A549 (cell line): Measurements from ENCODE around the gene CCDC106.

Source experiments
- POLR2A ChIP-seq: IDR thresholded peaks from 2 replicates; pipeline ENCODE4 v1.6.1; 2012; ENCODE audit warnings: mild to moderate bottlenecking, low read length
- TF ChIP-seq, protein P1 (sequence below): fragments of >200 bp; sonication (Bioruptor Twin); formaldehyde crosslinking; IDR thresholded peaks from 3 replicates; pipeline ENCODE4 v1.5.1; 2016

DNA sequence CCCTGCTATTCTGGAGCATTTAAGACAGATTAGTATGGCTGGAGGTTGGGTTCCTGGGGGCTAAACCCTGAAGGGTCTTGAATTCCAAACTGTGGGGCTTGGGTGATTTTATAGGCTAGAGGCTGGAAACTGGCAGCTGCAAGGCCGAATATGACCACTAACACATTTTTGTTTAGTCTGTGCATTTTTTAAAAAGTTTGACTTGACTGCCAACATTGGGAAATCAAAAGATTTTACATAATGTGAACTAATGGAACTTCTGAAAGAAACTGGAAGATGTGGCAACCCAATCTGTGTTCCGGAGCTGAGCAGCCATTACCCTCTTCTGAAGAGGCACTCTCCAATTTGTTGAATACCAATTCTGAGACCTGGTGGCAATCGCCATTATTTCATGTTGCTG lies 28.7 kb upstream of the CCDC106 start:
- TF ChIP-seq POLR2A = no peak
- TF ChIP-seq, protein P1, sequence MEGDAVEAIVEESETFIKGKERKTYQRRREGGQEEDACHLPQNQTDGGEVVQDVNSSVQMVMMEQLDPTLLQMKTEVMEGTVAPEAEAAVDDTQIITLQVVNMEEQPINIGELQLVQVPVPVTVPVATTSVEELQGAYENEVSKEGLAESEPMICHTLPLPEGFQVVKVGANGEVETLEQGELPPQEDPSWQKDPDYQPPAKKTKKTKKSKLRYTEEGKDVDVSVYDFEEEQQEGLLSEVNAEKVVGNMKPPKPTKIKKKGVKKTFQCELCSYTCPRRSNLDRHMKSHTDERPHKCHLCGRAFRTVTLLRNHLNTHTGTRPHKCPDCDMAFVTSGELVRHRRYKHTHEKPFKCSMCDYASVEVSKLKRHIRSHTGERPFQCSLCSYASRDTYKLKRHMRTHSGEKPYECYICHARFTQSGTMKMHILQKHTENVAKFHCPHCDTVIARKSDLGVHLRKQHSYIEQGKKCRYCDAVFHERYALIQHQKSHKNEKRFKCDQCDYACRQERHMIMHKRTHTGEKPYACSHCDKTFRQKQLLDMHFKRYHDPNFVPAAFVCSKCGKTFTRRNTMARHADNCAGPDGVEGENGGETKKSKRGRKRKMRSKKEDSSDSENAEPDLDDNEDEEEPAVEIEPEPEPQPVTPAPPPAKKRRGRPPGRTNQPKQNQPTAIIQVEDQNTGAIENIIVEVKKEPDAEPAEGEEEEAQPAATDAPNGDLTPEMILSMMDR = no peak
